ENCODE measurements around the gene TSPO.

DNA sequence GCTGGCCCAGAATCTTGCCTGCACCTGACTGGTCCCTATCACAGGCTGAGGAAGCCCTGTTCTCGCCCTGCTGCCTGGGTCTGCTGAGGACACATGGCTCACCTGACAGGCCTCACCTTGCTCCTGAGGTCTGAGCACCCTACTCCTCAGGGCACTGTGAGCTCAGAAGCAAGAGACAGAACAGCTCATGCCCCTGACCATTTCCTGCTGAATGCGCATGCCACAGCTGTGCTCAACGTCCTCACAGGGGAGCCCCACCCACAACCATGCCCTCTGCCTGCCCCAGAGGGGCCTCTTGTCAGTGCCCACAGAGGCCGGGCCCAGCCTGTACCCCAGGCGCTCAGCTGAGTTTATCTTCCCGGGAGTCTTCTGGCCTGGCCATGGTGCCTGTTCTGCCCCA, 2.8 kb upstream of the TSPO start:
- TF ChIP-seq STAT1 (IDR thresholded peaks at IDR 0.05; ENCODE audit: unreplicated experiment) (no peak), CTCF (conservative IDR thresholded peaks at IDR 0.05; ENCODE audit: low read depth in 2 of 2) (no peak), EZH2phosphoT487 (IDR thresholded peaks at IDR 0.05; ENCODE audit: unreplicated experiment) (no peak), POLR2AphosphoS5 (IDR thresholded peaks at IDR 0.05; ENCODE audit: low read depth) (no peak), NANOG (IDR thresholded peaks at IDR 0.05; ENCODE audit: borderline replicate concordance) (no peak), CREB1 (CRISPR knock-in tag; IDR thresholded peaks at IDR 0.05; ENCODE audit: low read depth) (no peak), EZH2 (IDR thresholded peaks at IDR 0.05; ENCODE audit: low read depth, unreplicated experiment) (no peak)
- TF ChIP-seq, protein P1, sequence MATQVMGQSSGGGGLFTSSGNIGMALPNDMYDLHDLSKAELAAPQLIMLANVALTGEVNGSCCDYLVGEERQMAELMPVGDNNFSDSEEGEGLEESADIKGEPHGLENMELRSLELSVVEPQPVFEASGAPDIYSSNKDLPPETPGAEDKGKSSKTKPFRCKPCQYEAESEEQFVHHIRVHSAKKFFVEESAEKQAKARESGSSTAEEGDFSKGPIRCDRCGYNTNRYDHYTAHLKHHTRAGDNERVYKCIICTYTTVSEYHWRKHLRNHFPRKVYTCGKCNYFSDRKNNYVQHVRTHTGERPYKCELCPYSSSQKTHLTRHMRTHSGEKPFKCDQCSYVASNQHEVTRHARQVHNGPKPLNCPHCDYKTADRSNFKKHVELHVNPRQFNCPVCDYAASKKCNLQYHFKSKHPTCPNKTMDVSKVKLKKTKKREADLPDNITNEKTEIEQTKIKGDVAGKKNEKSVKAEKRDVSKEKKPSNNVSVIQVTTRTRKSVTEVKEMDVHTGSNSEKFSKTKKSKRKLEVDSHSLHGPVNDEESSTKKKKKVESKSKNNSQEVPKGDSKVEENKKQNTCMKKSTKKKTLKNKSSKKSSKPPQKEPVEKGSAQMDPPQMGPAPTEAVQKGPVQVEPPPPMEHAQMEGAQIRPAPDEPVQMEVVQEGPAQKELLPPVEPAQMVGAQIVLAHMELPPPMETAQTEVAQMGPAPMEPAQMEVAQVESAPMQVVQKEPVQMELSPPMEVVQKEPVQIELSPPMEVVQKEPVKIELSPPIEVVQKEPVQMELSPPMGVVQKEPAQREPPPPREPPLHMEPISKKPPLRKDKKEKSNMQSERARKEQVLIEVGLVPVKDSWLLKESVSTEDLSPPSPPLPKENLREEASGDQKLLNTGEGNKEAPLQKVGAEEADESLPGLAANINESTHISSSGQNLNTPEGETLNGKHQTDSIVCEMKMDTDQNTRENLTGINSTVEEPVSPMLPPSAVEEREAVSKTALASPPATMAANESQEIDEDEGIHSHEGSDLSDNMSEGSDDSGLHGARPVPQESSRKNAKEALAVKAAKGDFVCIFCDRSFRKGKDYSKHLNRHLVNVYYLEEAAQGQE (IDR thresholded peaks at IDR 0.05; ENCODE audit: unreplicated experiment) = no peak
